RCC 7860 (cell line): ENCODE measurements around the gene OTOS.

Experiments used
- DNase-seq: peaks from one replicate; pipeline ENCODE4 v3.0.0-alpha.2; 2015; ENCODE audit warnings: low spot score
- FAIRE-seq: peaks from 2 replicates; lab custom pipeline; 2012; peaks lifted over from hg19 to GRCh38; lab: Jason Lieb, UNC

OTOS gene

GRCh38 chr2:240140511-240140910 is at the start of gene OTOS:
Gene OTOS, minus strand, starts transcription at chr2:240140658. Its CDS starts 332 bp downstream, at chr2:240140326.
- FAIRE-seq (no peak), DNase-seq (no peak)

- DNase-seq = no peak
- no peak for FAIRE-seq
Observed at GRCh38 chr2:240189686-240190085, 49.2 kb upstream of the OTOS start.

GRCh38 chr2:240187989-240188590 is 47.6 kb upstream of the OTOS start:
- FAIRE-seq = no peak
- DNase-seq = no peak

- no peak for DNase-seq
- FAIRE-seq = no peak
Observed at GRCh38 chr2:240186191-240186725, 45.8 kb upstream of the OTOS start.

GRCh38 chr2:240184656-240185055 is 44.2 kb upstream of the OTOS start:
- FAIRE-seq (no peak), DNase-seq (no peak)

GRCh38 chr2:240183875-240184590 is 43.6 kb upstream of the OTOS start:
- no peak for DNase-seq
- FAIRE-seq = no peak

GRCh38 chr2:240183006-240183874 is 42.8 kb upstream of the OTOS start:
- DNase-seq (no peak), FAIRE-seq (no peak)

GRCh38 chr2:240182476-240182875 is 42.0 kb upstream of the OTOS start:
- DNase-seq (no peak), FAIRE-seq (no peak)

GRCh38 chr2:240182001-240182400 is 41.5 kb upstream of the OTOS start:
- no peak for DNase-seq
- FAIRE-seq = no peak

GRCh38 chr2:240179941-240180666 is 39.6 kb upstream of the OTOS start:
- no peak for DNase-seq
- no peak for FAIRE-seq

- DNase-seq (no peak), FAIRE-seq (no peak)
Observed at GRCh38 chr2:240179186-240179815, 38.8 kb upstream of the OTOS start.

- no peak for FAIRE-seq
- no peak for DNase-seq
Observed at GRCh38 chr2:240178564-240178963, 38.1 kb upstream of the OTOS start.

GRCh38 chr2:240174496-240174895 is 34.0 kb upstream of the OTOS start:
- no peak for FAIRE-seq

GRCh38 chr2:240172071-240172895 is 31.8 kb upstream of the OTOS start:
- DNase-seq (no peak), FAIRE-seq (no peak)

More at GRCh38 chr2:240174496-240174895, 34.0 kb upstream of the OTOS start:
- no peak for DNase-seq

GRCh38 chr2:240170883-240171282 is 30.4 kb upstream of the OTOS start:
- FAIRE-seq (no peak), DNase-seq (no peak)

GRCh38 chr2:240170354-240170735 is 29.9 kb upstream of the OTOS start:
- FAIRE-seq = no peak
- no peak for DNase-seq

- FAIRE-seq = no peak
- DNase-seq = no peak
Observed at GRCh38 chr2:240169486-240170353, 29.3 kb upstream of the OTOS start.

- no peak for FAIRE-seq
Observed at GRCh38 chr2:240168546-240169361, 28.3 kb upstream of the OTOS start.

More at GRCh38 chr2:240168546-240169361, 28.3 kb upstream of the OTOS start:
- no peak for DNase-seq
